Neural cell (in vitro differentiated cells): ENCODE data around the gene DCUN1D3. TPM values are rescaled to one million over a fixed set of nuclear protein-coding genes. Genes with fewer than 3 reads are reported as not detected.

Experiments used
- H2AFZ ChIP-seq: fragments of 200-600, 300-800 bp; sonication (generic), shearing (Covaris generic); 2 replicates; pipeline ENCODE4 v1.6.0; 2014; ENCODE audit warnings: low read depth, mild to moderate bottlenecking, antibody characterized with exemption, low read length, moderate library complexity
- H3F3A ChIP-seq: fragments of 200-600 bp; shearing (Covaris generic); 2 replicates; pipeline ENCODE4 v1.6.1; 2016; ENCODE audit warnings: mild to moderate bottlenecking, moderate library complexity, mixed read lengths, antibody characterized with exemption, low read length; ENCODE audit not compliant: insufficient read depth, poor library complexity, severe bottlenecking
- H3K27ac ChIP-seq: fragments of 200-600, 300-800 bp; sonication (generic), shearing (Covaris generic); 2 replicates; pipeline ENCODE4 v1.5.1; 2014; ENCODE audit warnings: mild to moderate bottlenecking, low read length, moderate library complexity
- H3K27me3 ChIP-seq: fragments of 300-800, 200-600 bp; sonication (generic), shearing (Covaris generic); 2 replicates; pipeline ENCODE4 v1.6.0; 2014; ENCODE audit warnings: mild to moderate bottlenecking, low read depth, low read length, moderate library complexity; ENCODE audit not compliant: insufficient read depth
- H3K36me3 ChIP-seq: fragments of 300-800, 200-600 bp; sonication (generic), shearing (Covaris generic); 2 replicates; pipeline ENCODE4 v1.5.1; 2014; ENCODE audit warnings: mild to moderate bottlenecking, antibody characterized with exemption, low read length, moderate library complexity; ENCODE audit not compliant: insufficient read depth
- H3K4me2 ChIP-seq: fragments of 300-800, 200-600 bp; sonication (generic), shearing (Covaris generic); 2 replicates; pipeline ENCODE4 v1.6.0; 2014; ENCODE audit warnings: mild to moderate bottlenecking, low read length
- H3K4me3 ChIP-seq: fragments of 300-800, 200-600 bp; sonication (generic), shearing (Covaris generic); 2 replicates; pipeline ENCODE4 v1.5.1; 2014; ENCODE audit warnings: mild to moderate bottlenecking, low read length, moderate library complexity
- H3K79me2 ChIP-seq: fragments of 200-600 bp; shearing (Covaris generic); replicated peaks from 2 replicates; pipeline ENCODE4 v1.6.0; 2014; ENCODE audit warnings: mild to moderate bottlenecking, low read length, moderate library complexity; ENCODE audit not compliant: insufficient read depth
- H3K9ac ChIP-seq: fragments of 300-800, 200-600 bp; sonication (generic), shearing (Covaris generic); 2 replicates; pipeline ENCODE4 v1.6.1; 2016; ENCODE audit warnings: mild to moderate bottlenecking, low read length, mixed read lengths
- H3K9me2 ChIP-seq: fragments of 200-600 bp; shearing (Covaris generic); 2 replicates; pipeline ENCODE4 v1.6.1; 2016; ENCODE audit warnings: mild to moderate bottlenecking, low read length, mixed read lengths; ENCODE audit not compliant: insufficient read depth
- H3K9me3 ChIP-seq: fragments of 200-600, 300-800 bp; sonication (generic), shearing (Covaris generic); 2 replicates; pipeline ENCODE4 v1.6.1; 2016; ENCODE audit warnings: mild to moderate bottlenecking, mixed run types, low read length, moderate library complexity, mixed read lengths
- H4K20me1 ChIP-seq: fragments of 200-600 bp; shearing (Covaris generic); 2 replicates; pipeline ENCODE4 v1.6.1; 2016; ENCODE audit warnings: mild to moderate bottlenecking, mixed run types; ENCODE audit not compliant: insufficient read depth
- CTCF ChIP-seq: fragments of 450-650 bp; IDR thresholded peaks from 2 replicates; pipeline ENCODE4 v1.5.1; 2014; ENCODE audit warnings: antibody characterized with exemption, mild to moderate bottlenecking, moderate library complexity; ENCODE audit not compliant: poor library complexity, severe bottlenecking
- EP300 ChIP-seq: fragments of 450-650 bp; conservative IDR thresholded peaks from 2 replicates; pipeline ENCODE4 v1.6.1; 2014; ENCODE audit warnings: antibody characterized with exemption, mild to moderate bottlenecking, moderate library complexity; ENCODE audit not compliant: poor library complexity, severe bottlenecking
- EZH2 ChIP-seq: fragments of 200-600, 300-800 bp; shearing (Covaris generic), sonication (generic); IDR thresholded peaks from 2 replicates; pipeline ENCODE4 v1.6.1; 2014; ENCODE audit warnings: antibody characterized with exemption, low read length, borderline replicate concordance, mild to moderate bottlenecking; ENCODE audit not compliant: insufficient read depth, poor library complexity, severe bottlenecking
- MXI1 ChIP-seq: fragments of 450-650 bp; conservative IDR thresholded peaks from 2 replicates; pipeline ENCODE4 v1.6.1; 2014; ENCODE audit warnings: antibody characterized with exemption, mild to moderate bottlenecking; ENCODE audit not compliant: poor library complexity, severe bottlenecking
- POLR2AphosphoS5 ChIP-seq: IDR thresholded peaks from 2 replicates; pipeline ENCODE4 v1.6.1; 2012
- RAD21 ChIP-seq: fragments of 450-650 bp; conservative IDR thresholded peaks from 2 replicates; pipeline ENCODE4 v1.6.1; 2014; ENCODE audit warnings: antibody characterized with exemption, mild to moderate bottlenecking, moderate library complexity
- REST ChIP-seq: IDR thresholded peaks from 2 replicates; pipeline ENCODE4 v1.6.1; 2012; ENCODE audit warnings: borderline replicate concordance
- SMC3 ChIP-seq: fragments of 450-650 bp; conservative IDR thresholded peaks from 2 replicates; pipeline ENCODE4 v1.6.1; 2014; ENCODE audit warnings: antibody characterized with exemption, mild to moderate bottlenecking, moderate library complexity; ENCODE audit not compliant: poor library complexity
- polyA plus RNA-seq: library from polyadenylated mRNA; depleted of rRNA; stranded (reverse); fragments of >200 nt; gene quantifications from 2 replicates; pipeline ENCODE4 v1.2.3, GENCODE V29; 2014

Gene DCUN1D3
- polyA plus RNA-seq, 1 donor from 2014 or later: 9.2 TPM

- H4K20me1 ChIP-seq: no peaks in the 10 kb centered on the region
- TF ChIP-seq MXI1: no peak
- TF ChIP-seq RAD21: no peak
- TF ChIP-seq POLR2AphosphoS5: no peak
- no peak for TF ChIP-seq CTCF
- no peak for TF ChIP-seq REST
- no peak for TF ChIP-seq SMC3
- H3K4me2 ChIP-seq: no peak overlapping the region
- H3K9me3 ChIP-seq: no peaks in the 10 kb centered on the region
- H2AFZ ChIP-seq: no peak overlapping the region
- H3K36me3 ChIP-seq: no peaks in the 10 kb centered on the region
- H3K9me2 ChIP-seq: no peaks in the 10 kb centered on the region
- no peaks in the 10 kb centered on the region for H3F3A ChIP-seq
- H3K9ac ChIP-seq: no peak overlapping the region
- H3K4me3 ChIP-seq: no peak overlapping the region
- no peak overlapping the region for H3K27ac ChIP-seq
- H3K79me2 ChIP-seq: no peaks in the 10 kb centered on the region
- H3K27me3 ChIP-seq: no peaks in the 10 kb centered on the region
Observed at GRCh38 chr16:20847550-20847949, 52.6 kb downstream of the DCUN1D3 start.

- Histone ChIP-seq H4K20me1 (no peaks in the 10 kb centered on the region), H3K36me3 (no peaks in the 10 kb centered on the region), H3K9ac (no peak overlapping the region), H3K79me2 (no peaks in the 10 kb centered on the region), H3K9me3 (no peaks in the 10 kb centered on the region), H3K4me3 (no peak overlapping the region), H3K9me2 (no peaks in the 10 kb centered on the region), H3K27me3 (no peaks in the 10 kb centered on the region), H2AFZ (no peak overlapping the region), H3K27ac (no peak overlapping the region), H3F3A (no peaks in the 10 kb centered on the region), H3K4me2 (no peak overlapping the region)
- TF ChIP-seq EZH2 (no peak), CTCF (no peak), SMC3 (no peak), EP300 (no peak), POLR2AphosphoS5 (no peak), RAD21 (no peak)
Observed at GRCh38 chr16:20846551-20846950, 53.6 kb downstream of the DCUN1D3 start.
